Activated T-cell treated with anti-CD3 and anti-CD28 coated beads, Interleukin-2, amount 50 U/mL, for 48 hours (primary cell): ENCODE data around the gene LHX3.

Experiments
- DNase-seq, 2 experiments: peaks; one replicate each; pipeline ENCODE4 v3.0.0-alpha.2; 2020

Gene LHX3

GRCh38 chr9:136204838-136205706, at the start of gene LHX3:
TSS of gene LHX3 (minus strand) at chr9:136205128. CDS start at chr9:136205012, 116 bp downstream.
- DNase-seq = no peak

DNA sequence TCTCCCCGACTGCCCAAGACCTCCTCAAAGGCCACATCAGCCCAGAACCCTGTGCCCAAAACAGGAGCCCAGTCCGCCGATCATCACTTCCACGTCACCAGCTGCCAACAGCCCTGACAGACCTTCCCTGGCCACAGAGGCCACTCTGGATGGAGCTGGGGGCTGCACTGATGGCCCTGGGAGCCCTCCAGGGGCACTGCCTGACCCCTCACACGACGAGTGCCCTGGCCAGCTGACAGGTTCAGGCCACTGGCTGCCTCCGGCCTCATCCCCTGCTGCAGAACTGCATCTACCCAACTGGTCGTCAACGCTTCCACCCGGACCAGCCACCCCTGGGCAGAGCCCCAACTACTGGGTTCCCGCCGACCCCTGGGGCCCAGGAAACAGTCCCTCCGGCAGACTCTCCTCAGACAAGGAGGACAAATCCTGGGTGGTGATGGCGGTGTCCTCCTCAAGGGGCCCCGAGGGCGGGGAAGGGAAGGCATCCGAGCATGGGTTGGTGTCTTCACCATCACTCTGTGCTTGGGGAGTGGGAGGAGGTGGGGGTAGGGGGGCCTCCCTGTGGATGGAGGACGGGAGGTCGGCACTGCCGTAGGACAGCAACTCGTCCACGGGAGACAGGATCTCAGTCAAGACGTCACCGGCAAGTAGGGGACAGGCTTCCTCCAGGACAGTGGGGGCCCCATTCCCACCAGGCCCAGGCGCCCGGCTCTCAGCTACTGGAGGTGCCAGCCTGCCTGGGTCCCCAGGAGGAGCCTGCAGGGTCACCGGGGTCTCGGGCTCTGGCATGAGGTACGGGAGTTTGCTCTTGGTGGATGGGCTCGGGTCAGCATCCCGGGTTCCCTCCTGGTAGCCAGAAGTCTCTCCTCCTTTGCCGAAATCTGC, 48.6 kb upstream of the LHX3 start:
- no peak for DNase-seq

DNA sequence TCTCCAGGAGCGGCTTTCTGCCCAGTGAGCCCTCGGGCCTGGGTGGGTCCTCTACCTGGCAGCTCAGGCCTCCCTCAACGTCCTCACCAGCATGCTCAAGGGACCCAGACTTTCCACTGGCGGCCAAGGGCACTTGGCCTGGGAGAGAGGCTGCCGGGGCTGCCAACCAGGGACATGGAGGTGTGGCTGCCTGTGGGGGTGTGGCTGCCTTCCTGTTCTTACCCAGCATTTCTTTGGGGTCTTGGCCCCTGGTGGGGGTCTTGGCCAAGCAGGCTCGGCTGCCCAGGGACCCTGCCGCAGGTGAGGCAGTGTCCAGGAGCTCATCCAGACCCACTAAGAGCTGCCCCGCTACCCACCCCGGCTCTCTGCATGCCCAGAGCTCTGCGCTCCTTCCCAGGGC, 47.9 kb upstream of the LHX3 start:
- no peak for DNase-seq

DNA sequence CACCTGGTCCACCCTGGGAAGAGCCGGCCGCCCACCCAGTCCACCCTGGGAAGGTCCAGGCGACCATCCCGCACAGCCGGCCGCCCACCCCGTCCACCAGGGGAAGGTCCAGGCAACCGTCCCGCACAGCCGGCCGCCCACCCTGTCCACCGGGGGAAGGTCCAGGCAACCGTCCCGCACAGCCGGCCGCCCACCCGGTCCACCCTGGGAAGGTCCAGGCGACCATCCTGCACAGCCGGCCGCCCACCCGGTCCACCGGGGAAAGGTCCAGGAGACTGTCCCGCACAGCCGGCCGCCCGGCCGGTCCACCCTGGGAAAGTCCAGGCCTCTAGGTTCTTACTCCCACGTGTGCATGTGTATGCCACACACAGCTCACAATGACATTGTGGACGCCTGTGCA, 47.4 kb upstream of the LHX3 start:
- DNase-seq = no peak

DNA sequence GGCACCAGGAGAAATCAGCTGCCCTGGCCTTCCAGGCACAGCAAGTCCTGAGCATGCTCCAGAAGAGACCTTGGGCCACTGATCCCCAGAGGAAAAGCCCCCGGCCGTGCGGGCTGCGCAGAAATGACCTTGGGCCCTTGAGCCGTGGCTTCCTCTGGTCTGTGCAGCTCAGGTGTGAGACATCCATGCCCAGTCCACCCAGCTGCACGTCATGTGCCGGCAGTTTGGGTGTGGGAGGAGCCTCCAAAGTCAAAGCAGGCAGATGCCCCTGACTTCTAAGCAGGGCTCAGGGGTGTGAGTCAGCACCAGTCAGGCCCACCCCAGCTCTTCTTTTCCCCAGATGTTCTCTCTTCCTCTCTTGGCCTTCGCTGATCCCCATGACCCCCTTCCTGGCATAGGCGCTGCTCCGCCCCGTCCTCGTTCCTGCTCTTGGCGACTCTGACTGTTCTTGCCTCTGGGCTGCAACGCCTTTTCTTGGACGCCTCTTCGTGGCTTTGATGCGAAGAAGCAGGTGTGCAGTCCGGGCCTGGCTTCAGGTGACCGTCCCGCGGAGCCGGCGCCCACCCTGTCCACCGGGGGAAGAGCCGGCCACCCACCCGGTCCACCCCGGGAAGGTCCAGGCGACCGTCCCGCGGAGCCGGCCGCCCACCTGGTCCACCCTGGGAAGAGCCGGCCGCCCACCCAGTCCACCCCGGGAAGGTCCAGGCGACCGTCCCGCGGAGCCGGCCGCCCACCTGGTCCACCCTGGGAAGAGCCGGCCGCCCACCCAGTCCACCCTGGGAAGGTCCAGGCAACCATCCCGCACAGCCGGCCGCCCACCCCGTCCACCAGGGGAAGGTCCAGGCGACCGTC, 46.6 kb upstream of the LHX3 start:
- DNase-seq = no peak

DNA sequence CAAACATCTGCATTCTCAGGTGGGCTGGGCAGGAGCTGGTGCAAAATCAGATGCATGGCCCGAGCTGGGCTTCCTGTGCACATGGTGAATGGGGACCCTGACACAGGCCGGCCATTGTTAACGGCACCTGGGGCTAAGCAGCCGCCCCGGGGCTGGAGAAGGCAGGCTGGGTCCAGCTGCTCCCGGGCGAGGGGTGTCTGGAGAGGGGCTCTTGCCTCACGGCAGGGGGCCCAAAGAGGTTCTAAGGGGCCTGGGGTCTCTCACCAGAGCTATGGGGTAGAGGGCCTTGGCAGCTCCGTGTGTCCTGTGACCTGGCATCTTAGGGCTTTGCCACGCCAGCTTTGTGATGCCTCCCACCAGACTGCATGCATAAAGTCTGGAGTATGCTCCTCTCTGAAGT, 45.7 kb upstream of the LHX3 start:
- DNase-seq = no peak

GRCh38 chr9:136249877-136250559, 45.1 kb upstream of the LHX3 start:
- DNase-seq = no peak

- no peak for DNase-seq
Observed at GRCh38 chr9:136248951-136249876, 44.3 kb upstream of the LHX3 start.

DNA sequence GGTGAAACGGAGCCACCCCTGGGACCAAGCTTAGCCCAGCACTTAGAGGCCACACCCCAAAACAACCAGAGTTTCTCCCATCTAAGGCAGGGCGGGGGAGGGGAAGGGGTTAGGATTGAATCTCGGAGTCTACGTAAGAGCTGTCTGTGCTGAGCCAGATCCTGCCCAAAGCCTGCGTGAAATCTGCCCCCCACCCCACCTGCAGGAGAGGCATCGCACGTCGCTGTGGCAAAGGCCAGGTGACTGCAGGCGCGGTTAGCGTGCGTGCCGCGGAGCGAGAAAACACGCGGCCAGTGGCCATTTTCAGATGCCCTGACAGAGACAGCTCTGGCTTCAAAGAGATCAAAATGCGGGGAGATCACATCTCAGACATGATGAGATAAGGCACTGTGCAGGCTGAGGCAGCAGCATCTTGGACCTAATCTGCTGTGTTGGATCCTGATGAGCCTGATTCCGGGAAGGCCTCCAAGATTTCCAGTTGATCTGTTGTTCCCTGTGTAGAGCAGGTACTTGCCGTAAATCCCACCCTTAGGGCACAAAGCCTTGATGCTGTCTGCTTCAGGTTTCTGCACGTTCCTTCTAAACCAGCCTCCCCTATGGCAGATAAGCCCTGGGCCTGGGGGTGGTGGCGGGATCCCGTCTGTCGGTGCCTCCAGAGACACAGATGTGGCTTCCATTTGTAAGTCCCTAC, 43.2 kb upstream of the LHX3 start:
- no peak for DNase-seq

DNA sequence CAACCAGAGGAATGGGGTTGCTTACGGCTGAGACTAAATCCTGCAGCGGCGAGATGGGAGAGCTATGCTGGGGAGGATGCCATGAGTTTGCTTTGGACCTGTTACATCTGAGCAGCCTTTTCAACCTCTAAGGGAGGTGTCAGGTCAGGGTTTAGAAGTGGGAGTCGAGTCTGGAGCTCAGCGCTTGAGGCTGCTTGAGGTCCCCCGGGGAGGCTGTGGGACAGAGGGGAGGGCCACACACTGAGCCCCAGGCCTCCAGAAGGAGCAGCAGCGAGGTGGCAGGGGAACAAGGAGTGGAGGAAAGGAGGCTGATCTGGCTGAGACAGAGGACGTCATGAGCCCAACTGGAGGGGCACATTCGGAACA, 42.6 kb upstream of the LHX3 start:
- DNase-seq = no peak

DNA sequence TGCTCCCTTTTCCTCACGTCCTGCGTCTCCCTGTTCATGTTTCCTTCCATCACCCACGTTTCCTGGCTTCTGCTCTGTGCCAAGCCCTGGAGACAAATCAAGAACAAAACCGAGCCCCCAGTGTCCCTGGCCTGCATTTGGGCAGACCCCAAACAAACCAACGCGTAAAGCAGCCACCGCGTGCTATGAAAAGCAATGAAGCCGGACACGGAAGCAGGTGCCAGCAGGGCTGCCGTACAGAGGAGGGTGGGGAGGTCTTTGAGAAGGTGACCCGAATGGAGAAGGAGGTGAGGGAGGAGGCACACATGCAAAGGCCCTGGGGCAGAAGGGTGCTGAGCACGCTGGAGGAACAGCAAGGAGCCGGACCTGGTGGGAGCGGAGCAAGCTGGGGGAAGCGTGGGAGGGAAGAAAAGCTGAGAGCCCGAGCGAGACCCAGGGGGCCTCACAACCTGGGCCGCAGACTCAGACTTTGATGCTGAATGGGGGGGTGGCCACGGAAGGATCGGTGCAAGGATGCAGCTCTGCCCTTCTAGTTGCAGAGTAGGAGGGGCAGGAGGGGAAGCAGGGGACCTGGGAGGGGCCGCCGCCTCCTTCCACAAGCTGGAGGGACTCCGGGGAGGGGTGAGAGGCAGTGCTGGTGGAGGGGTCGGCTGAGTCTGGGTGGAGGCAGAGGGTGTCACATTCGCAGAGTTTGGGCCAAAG, 42.1 kb upstream of the LHX3 start:
- no peak for DNase-seq

DNA sequence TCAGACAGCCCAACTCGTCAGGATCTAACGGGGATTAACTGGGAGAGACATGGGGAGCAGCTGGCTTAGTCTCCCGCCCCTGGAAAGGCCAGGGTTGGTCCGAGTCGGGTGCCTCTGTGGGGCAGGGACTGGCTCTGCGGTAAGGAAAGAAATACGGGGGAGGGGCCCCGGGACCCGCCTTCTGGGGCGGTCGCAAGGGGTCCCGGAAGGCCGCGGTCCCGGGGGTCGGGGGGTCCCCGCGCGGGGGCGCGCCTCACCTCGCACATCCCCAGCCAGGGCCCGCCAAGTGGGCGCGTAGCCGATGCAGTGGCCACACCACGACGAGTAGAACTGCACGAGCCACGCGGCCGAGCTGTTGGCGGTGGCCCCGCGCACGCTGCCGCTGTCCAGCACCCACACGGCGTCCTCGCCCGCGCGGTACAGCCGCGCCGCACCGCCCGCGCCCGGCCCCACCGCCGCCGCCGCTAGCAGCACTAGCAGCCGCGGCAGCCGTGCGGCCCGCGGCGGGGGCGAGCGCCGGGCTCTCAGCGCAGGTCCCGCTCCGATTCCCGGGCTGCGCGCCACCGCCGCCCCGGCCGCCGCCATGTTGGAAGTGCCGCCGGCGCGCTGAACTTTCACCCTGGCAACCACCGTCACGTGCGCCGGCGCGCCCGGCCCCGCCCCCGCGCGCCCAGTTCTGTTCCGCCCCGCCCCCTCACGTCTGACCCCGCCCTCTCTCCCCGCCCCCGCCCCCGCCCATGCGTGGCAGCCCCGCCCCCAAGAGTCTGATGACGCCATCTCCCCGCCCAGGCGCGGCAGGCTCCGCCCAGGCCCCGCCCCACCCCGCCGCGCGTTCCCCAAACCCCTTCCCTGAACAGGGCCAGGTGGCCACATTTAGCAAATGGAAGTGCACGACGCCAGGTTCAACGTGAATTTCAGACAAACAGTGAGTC, 40.6 kb upstream of the LHX3 start, which contains the start of gene QSOX2:
Gene QSOX2, minus strand, starts transcription at position 594 of the 932 bp plus-strand sequence. Its CDS starts 9 bp downstream, at position 585.
- peak; percentile 84 to 89 for DNase-seq

DNA sequence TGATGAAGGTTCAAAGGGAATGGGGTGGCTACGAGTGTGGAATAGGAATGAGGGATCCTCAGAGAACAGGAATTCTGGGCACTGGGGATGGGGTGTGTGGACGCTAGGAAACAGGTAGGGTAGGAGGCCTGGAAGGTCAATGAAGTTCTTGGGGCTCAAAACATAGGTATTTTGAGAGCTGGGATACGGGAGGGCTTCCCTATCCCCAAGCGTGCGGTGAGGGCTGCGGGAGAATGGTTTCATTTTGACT, 40.0 kb upstream of the LHX3 start:
- no peak for DNase-seq

DNA sequence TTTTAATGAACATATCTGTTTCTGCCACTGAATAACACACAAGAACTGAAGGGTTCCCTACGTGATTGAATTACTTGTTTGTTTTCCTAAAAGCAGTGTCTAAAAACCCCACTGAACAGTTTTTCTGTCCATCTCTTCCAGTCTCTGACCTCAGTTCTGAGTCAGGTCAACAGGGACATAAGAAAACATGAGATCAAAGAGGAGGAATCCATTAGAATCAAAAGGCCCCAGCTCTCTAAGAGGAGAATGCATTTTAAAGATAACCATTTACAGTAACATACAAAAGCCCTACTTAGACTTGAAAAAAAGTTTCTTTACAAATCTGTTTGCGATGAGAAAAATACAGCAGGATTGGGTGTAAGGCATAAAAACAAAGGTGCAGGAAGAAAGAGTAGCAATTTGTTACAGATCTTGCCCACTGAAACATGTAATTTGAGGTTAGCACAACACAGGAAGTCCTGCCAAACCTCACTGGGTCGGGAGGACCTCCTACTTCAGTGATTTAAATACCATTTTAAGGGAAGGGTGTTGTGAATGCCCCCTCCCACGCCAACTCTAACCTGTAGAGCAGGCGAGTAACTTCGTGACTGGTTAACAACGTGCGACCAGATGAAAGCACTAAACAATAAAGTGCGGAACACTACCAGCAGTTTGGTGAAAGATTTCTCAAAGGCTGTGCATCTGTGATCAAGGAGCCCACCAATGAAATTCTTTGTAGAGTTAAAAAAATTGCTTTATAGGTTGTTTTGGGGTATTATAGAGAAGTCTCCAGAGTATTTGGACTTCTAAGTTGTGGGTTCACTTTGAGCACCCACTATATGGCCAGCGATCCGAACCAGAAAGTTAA, 39.4 kb upstream of the LHX3 start:
- DNase-seq = peak; percentile 69 to 74

DNA sequence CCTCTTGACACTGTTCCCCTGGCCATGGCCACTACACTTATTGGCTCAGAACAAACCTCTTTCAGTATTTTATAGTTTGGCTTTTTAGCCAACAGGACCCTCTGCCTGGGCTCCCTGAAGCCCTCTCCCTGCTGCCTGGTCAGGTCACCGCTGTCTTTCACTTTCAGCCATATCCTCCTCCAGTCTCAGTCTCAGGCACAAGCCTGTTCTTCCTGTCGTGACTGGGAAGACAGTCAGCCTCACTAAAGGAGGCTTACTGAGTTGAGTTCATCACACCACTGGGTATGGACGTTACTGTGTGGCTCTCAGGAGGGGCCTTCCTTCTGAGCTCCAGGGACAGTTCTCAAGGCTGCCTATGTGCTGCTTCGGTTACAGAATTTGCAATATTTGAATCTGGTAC, 38.7 kb upstream of the LHX3 start:
- DNase-seq = no peak

DNA sequence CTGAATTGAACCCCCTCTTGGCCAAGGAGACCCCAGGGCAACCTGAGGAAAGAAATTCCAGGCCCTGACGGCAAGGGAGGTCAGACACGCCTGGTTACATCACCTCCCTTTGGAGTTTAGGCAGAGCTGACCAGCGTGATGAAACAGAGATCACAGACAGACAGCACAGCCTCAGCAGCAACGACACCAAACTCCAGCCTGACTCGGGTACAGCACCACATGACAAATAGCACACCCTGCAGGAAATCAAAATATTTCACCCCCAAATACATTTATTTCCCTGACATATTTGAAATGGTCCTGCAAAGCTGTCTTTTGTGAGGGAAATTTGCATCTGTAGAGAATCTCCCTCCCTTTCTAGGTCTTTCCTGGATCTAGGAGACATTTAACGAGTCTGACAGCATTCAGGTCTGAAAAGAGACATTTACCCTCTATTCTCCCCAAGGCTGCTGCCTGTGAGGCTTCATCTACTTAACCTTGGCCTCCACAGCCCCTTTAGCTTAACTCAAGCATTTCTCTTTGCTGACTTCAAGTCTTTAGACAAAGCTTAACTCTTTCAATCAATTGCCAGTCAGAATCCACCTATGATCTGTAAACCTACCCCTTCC, 38.1 kb upstream of the LHX3 start:
- DNase-seq = no peak

DNA sequence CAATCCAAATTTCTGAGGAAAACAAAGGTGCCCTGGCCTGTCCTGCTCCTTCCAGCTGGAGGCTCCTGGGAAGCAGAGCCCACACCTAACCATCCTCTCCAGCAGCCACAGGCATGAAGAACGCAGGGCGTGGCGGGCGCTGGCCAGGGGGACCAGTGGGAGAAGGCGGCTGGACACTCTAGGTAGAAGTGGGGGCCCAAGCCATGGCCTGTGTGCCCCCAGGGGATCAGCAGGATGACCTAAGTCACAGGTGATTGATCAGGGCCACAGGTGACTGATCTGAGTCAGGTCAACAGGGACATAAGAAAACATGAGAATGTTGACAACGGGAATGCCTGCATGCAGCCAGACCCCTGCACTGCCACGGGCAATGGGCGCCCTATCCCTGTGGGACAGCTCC, 37.3 kb upstream of the LHX3 start:
- no peak for DNase-seq

- DNase-seq = no peak
Observed at GRCh38 chr9:136241542-136241941, 36.6 kb upstream of the LHX3 start.
